ENCODE results near the gene CCDC28B.

The CCDC28B gene

DNA sequence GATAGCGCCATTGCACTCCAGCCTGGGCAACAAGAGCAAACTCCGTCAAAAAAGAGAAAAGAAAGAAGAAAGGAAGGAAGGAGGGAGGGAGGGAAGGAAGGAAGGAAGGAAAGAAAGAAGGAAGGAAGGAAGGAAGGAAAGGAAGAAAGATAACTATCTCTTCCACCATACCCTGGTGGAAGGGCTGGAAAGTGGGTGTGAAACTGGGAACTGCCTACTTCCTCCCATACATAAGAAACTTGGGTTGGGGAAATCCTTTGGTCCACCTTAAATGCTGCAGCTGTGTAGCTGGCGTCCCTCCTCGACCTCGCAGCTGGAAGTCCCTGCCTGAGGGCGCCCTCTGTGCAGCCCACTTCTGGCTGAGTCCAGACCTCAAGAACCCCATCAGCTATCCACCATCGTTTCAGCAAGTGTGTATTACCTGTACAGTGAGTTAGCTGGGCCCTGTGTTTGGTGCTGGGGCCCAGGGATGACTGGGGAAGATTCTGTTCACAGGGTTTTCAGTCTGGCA, 42.0 kb downstream of the CCDC28B start:
- peak in 2 of 3 donors; percentile 40 to 53 for DNase-seq
- Histone ChIP-seq H3K9me3 (ENCODE audit: control extremely low read depth in 1 of 5, control insufficient read depth in 4 of 5, insufficient read depth in 2 of 5, low read depth in 1 of 5, low read length in 4 of 5) (no peaks in the 10 kb centered on the region), H3K4me3 (ENCODE audit: control insufficient read depth in 1 of 7, extremely low read depth in 1 of 7, insufficient read depth in 4 of 7, low read depth in 2 of 7, low read length in 6 of 7) (no peak overlapping the region), H3K27me3 (replicated peaks in 2 of 5; ENCODE audit: control insufficient read depth in 4 of 5, insufficient read depth in 5 of 5, low read length in 4 of 5) (peaks cover 0 to 5% (median 0%) of the 10 kb centered on the region in 5 experiments), H3K27ac (ENCODE audit: insufficient read depth in 1 of 2, low read depth in 1 of 2, low read length in 2 of 2, poor library complexity in 1 of 2, severe bottlenecking in 2 of 2) (no peak overlapping the region), H3K4me1 (ENCODE audit: control extremely low read depth in 1 of 4, control insufficient read depth in 4 of 4, insufficient read depth in 4 of 4, low read length in 3 of 4) (peaks cover 1 to 34% (median 28%) of the 10 kb centered on the region in 4 experiments), H3K36me3 (ENCODE audit: control insufficient read depth in 4 of 4, insufficient read depth in 4 of 4, low read length in 3 of 4) (no peaks in the 10 kb centered on the region)
- 23% methylated on average over 5 of the region's 7 CpGs for WGBS (ENCODE audit: insufficient coverage)
- CTCF ChIA-PET = interaction anchor here (1.2 to 8.2 kb wide), 5 partner anchors 11 to 82 kb away, joined by 3 to 50 read pairs (median 3); no protein-coding TSS in a partner anchor
- POLR2A ChIA-PET = interaction anchor here (0.6 to 2.0 kb wide), 3 partner anchors 14 to 49 kb away, joined by 3 to 5 read pairs (median 5); partner anchors contain the start of gene HDAC1

DNA sequence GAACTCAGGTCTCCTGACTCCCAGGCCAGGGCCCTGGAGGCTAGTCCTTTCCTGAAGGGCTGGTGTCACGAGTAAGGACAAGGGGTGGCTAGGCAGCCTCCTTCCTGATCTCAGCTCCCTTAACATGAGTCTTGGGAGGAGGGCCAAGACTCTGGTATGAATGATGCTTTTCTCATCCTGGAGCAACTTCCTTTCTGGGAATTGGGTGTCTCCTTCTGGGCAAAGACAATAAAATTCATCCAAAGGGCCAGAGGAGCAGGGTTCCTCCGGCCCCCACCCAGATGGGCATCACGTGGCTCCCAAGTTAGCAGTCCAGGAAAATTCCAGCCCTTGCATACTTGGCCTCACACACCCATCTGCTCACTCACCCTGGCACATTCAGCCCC, 46.5 kb downstream of the CCDC28B start, which contains the start of gene FAM167B:
Gene FAM167B (plus strand): TSS at position 335 of the 386 bp plus-strand sequence. CDS start 200 bp downstream, outside the sequence.
- H3K27me3 ChIP-seq (replicated peaks in 2 of 5; ENCODE audit: control insufficient read depth in 4 of 5, insufficient read depth in 5 of 5, low read length in 4 of 5) = no peaks in the 10 kb centered on the region
- H3K9me3 ChIP-seq (ENCODE audit: control extremely low read depth in 1 of 5, control insufficient read depth in 4 of 5, insufficient read depth in 2 of 5, low read depth in 1 of 5, low read length in 4 of 5) = no peaks in the 10 kb centered on the region
- DNase-seq = no peak
- CTCF ChIA-PET = interaction anchor here (1.0 to 4.4 kb wide), 6 partner anchors 11 to 108 kb away, joined by 3 to 40 read pairs (median 8); no protein-coding TSS in a partner anchor
- H3K36me3 ChIP-seq (ENCODE audit: control insufficient read depth in 4 of 4, insufficient read depth in 4 of 4, low read length in 3 of 4) = no peaks in the 10 kb centered on the region
- POLR2A ChIA-PET = interaction anchor here (0.6 to 1.0 kb wide), 2 partner anchors 12 to 128 kb away, joined by 3 to 5 read pairs; no protein-coding TSS in a partner anchor
- peak within 1 kb of the TSS in 2 of 7 experiments; percentile 8 to 50 for H3K4me3 ChIP-seq (ENCODE audit: control insufficient read depth in 1 of 7, extremely low read depth in 1 of 7, insufficient read depth in 4 of 7, low read depth in 2 of 7, low read length in 6 of 7)
- WGBS (ENCODE audit: insufficient coverage) = 88% methylated on average over 3 of the region's 3 CpGs
- no peak within 1 kb of the TSS for H3K27ac ChIP-seq (ENCODE audit: insufficient read depth in 1 of 2, low read depth in 1 of 2, low read length in 2 of 2, poor library complexity in 1 of 2, severe bottlenecking in 2 of 2)
- H3K4me1 ChIP-seq (ENCODE audit: control extremely low read depth in 1 of 4, control insufficient read depth in 4 of 4, insufficient read depth in 4 of 4, low read length in 3 of 4) = peaks cover 11 to 58% (median 50%) of the 10 kb centered on the region in 4 experiments

DNA sequence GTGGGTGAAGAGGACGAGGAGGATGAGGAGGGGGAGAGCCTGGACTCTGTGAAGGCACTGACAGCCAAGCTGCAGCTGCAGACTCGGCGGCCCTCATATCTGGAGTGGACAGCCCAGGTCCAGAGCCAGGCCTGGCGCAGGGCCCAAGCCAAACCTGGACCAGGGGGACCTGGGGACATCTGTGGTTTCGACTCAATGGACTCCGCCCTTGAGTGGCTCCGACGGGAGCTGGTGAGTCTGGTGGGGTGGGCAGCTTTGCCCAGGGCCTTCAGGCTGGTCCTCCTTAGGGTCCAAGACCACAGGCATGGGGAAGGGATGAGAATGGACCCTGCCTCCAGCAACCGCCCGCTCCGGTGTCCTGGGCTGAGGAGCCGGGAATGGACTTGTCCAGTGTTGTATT, 47.1 kb downstream of the CCDC28B start:
- H3K4me1 ChIP-seq (ENCODE audit: control extremely low read depth in 1 of 4, control insufficient read depth in 4 of 4, insufficient read depth in 4 of 4, low read length in 3 of 4) = peaks cover 11 to 61% (median 56%) of the 10 kb centered on the region in 4 experiments
- no peaks in the 10 kb centered on the region for H3K36me3 ChIP-seq (ENCODE audit: control insufficient read depth in 4 of 4, insufficient read depth in 4 of 4, low read length in 3 of 4)
- ChIA-PET POLR2A (no interaction called here), CTCF (interaction anchor here (0.6 to 4.4 kb wide), 12 partner anchors 10 to 77 kb away, joined by 3 to 40 read pairs (median 7); partner anchors contain the start of gene HDAC1)
- no peak for DNase-seq
- no peaks in the 10 kb centered on the region for H3K9me3 ChIP-seq (ENCODE audit: control extremely low read depth in 1 of 5, control insufficient read depth in 4 of 5, insufficient read depth in 2 of 5, low read depth in 1 of 5, low read length in 4 of 5)
- no peak overlapping the region for H3K27ac ChIP-seq (ENCODE audit: insufficient read depth in 1 of 2, low read depth in 1 of 2, low read length in 2 of 2, poor library complexity in 1 of 2, severe bottlenecking in 2 of 2)
- WGBS (ENCODE audit: insufficient coverage) = 99% methylated on average over 11 of the region's 12 CpGs
- H3K4me3 ChIP-seq (ENCODE audit: control insufficient read depth in 1 of 7, extremely low read depth in 1 of 7, insufficient read depth in 4 of 7, low read depth in 2 of 7, low read length in 6 of 7) = no peak overlapping the region
- no peaks in the 10 kb centered on the region for H3K27me3 ChIP-seq (replicated peaks in 2 of 5; ENCODE audit: control insufficient read depth in 4 of 5, insufficient read depth in 5 of 5, low read length in 4 of 5)

DNA sequence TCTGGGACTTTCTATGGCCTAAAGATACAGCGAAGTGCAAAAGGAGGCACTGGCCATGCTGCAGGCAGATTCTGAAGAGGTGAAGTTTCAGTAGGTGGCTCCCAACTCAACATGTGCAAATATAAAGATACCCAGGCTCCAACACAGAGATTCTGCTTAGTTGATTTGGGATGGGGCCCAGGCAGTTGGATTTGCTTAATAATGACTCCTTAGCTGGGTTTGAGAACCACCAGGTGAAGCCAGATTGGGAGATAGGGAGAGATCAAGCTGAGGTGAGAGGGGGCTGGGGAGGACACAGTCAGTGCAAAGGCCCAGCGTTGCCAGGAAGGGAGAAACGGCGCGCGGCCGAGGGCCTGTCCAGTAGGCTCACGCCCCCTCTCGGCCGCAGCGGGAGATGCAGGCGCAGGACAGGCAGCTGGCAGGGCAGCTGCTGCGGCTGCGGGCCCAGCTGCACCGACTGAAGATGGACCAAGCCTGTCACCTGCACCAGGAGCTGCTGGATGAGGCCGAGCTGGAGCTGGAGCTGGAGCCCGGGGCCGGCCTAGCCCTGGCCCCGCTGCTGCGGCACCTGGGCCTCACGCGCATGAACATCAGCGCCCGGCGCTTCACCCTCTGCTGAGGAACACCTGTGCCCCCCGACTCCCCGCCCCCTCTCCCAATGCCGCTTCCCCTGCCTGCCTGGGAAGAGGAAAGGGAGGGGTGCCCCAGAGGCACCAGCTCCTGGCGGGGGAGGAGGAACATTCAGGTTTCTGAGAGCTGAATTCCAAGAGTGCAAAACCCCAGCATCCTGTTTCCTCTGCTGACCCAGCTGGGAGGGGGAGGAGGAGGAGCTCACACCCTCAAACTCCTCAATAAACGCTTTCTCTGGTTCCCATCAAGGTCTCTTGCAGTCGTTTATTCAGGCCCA, 47.8 kb downstream of the CCDC28B start:
- ChIA-PET CTCF (interaction anchor here (0.6 to 4.4 kb wide), 22 partner anchors 8 to 141 kb away, joined by 3 to 40 read pairs (median 4); partner anchors contain the start of genes HDAC1 and KPNA6), POLR2A (interaction anchor here (0.6 kb wide), 1 partner anchor 27 kb away, joined by 3 read pairs; no protein-coding TSS in a partner anchor)
- peaks cover 11 to 64% (median 59%) of the 10 kb centered on the region in 4 experiments for H3K4me1 ChIP-seq (ENCODE audit: control extremely low read depth in 1 of 4, control insufficient read depth in 4 of 4, insufficient read depth in 4 of 4, low read length in 3 of 4)
- H3K27me3 ChIP-seq (replicated peaks in 2 of 5; ENCODE audit: control insufficient read depth in 4 of 5, insufficient read depth in 5 of 5, low read length in 4 of 5) = no peaks in the 10 kb centered on the region
- no peak overlapping the region for H3K27ac ChIP-seq (ENCODE audit: insufficient read depth in 1 of 2, low read depth in 1 of 2, low read length in 2 of 2, poor library complexity in 1 of 2, severe bottlenecking in 2 of 2)
- H3K36me3 ChIP-seq (ENCODE audit: control insufficient read depth in 4 of 4, insufficient read depth in 4 of 4, low read length in 3 of 4) = no peaks in the 10 kb centered on the region
- peak; percentile 58 to 67 (median 64) for DNase-seq
- H3K9me3 ChIP-seq (ENCODE audit: control extremely low read depth in 1 of 5, control insufficient read depth in 4 of 5, insufficient read depth in 2 of 5, low read depth in 1 of 5, low read length in 4 of 5) = no peaks in the 10 kb centered on the region
- 9% methylated on average over 15 of the region's 31 CpGs for WGBS (ENCODE audit: insufficient coverage)
- peak overlapping the region in 3 of 7 experiments; percentile 50 to 54 (median 50) for H3K4me3 ChIP-seq (ENCODE audit: control insufficient read depth in 1 of 7, extremely low read depth in 1 of 7, insufficient read depth in 4 of 7, low read depth in 2 of 7, low read length in 6 of 7)

DNA sequence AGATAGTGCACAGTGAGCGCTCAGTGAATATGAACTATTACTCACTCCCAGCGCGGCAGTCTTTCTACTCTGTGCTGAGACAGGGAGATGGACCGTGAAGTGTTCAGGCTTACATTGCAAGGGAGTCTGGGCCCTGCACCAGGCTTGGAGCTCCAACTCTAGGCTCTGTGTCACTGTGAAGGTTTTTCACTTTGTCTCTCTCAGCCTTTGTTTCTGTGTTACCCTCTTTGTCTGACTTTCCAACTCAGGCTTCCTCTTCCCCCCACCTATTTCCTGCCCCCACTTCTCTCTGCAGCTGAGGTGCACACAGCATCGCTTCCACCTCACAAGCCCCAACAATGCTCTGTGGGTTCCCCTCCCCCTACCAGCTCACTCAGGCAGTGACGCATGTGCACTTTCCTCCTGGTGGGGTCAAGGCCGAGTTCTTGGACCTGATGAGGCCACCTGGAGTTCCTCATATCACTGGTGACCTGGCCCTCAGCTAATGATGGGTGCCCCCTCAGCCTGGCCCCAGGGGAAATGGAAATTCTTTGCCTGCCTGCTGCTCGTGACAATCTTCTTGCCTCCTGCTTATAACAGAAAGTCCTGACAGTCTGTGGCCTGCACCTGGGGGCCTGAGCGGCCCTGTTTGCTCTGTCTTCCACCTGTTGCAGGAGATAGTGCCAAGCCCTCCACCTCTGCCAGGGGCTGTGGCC, 49.6 kb downstream of the CCDC28B start:
- H3K27me3 ChIP-seq (replicated peaks in 2 of 5; ENCODE audit: control insufficient read depth in 4 of 5, insufficient read depth in 5 of 5, low read length in 4 of 5) = no peaks in the 10 kb centered on the region
- peaks cover 11 to 72% (median 65%) of the 10 kb centered on the region in 4 experiments for H3K4me1 ChIP-seq (ENCODE audit: control extremely low read depth in 1 of 4, control insufficient read depth in 4 of 4, insufficient read depth in 4 of 4, low read length in 3 of 4)
- H3K36me3 ChIP-seq (ENCODE audit: control insufficient read depth in 4 of 4, insufficient read depth in 4 of 4, low read length in 3 of 4) = no peaks in the 10 kb centered on the region
- ChIA-PET POLR2A (interaction anchor here (0.5 to 1.5 kb wide), 4 partner anchors 9 to 87 kb away, joined by 3 to 5 read pairs (median 4); partner anchors contain the start of gene HDAC1), CTCF (interaction anchor here (0.6 to 4.4 kb wide), 15 partner anchors 8 to 91 kb away, joined by 3 to 40 read pairs (median 9); partner anchors contain the start of gene HDAC1)
- DNase-seq = peak; percentile 73 to 91 (median 89)
- 16% methylated on average over 9 of the region's 9 CpGs for WGBS (ENCODE audit: insufficient coverage)
- peak overlapping the region in 5 of 7 experiments; percentile 34 to 62 (median 40) for H3K4me3 ChIP-seq (ENCODE audit: control insufficient read depth in 1 of 7, extremely low read depth in 1 of 7, insufficient read depth in 4 of 7, low read depth in 2 of 7, low read length in 6 of 7)
- H3K27ac ChIP-seq (ENCODE audit: insufficient read depth in 1 of 2, low read depth in 1 of 2, low read length in 2 of 2, poor library complexity in 1 of 2, severe bottlenecking in 2 of 2) = peak overlapping the region; percentile 26 to 70
- no peaks in the 10 kb centered on the region for H3K9me3 ChIP-seq (ENCODE audit: control extremely low read depth in 1 of 5, control insufficient read depth in 4 of 5, insufficient read depth in 2 of 5, low read depth in 1 of 5, low read length in 4 of 5)

DNA sequence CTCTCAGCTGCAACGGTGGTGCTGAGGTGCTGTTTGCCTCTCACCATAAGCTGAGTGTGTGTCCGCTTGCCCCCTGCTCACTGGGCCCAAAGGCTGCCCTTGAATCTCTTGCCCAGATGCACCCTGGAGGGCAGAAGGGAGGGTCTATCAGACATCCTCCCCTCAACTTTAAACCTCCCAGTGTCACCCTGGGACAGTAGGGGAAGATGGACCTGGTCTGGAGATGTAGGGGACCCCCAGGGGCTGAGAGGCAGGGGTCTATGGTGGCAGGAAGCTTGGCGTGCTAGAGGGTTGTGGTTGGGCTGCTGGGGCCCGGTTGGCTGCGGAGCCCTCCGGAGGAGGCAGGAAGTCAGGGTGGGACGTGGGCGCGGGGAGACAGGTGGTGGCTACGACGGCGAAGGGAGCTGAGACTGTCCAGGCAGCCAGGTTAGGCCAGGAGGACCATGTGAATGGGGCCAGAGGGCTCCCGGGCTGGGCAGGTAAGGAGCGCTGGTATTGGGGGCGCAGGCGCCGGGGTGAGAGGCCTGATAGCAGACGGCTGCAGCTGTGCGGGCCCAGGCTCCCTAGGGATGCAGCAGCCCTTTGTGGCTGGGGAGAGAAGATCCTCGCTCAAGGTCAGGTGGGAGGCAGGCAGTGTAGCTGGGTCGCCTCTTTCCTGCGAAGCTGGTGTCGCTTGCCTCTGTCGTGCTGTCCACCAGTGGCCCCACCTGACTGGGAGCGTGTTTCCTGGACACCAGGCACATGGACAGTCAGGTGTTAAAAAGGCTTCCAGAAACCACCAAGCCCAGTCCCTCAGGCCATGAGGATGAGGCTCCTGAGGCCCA, 50.7 kb downstream of the CCDC28B start, which contains the start of gene LCK:
Gene LCK (plus strand): TSS at position 373 of the 824 bp plus-strand sequence. CDS start 23,065 bp downstream, outside the sequence.
- H3K27me3 ChIP-seq (replicated peaks in 2 of 5; ENCODE audit: control insufficient read depth in 4 of 5, insufficient read depth in 5 of 5, low read length in 4 of 5) = no peaks in the 10 kb centered on the region
- CTCF ChIA-PET = interaction anchor here (0.6 to 4.4 kb wide), 7 partner anchors 9 to 149 kb away, joined by 3 to 40 read pairs (median 4); partner anchors contain the start of gene HDAC1
- peaks cover 11 to 72% (median 65%) of the 10 kb centered on the region in 4 experiments for H3K4me1 ChIP-seq (ENCODE audit: control extremely low read depth in 1 of 4, control insufficient read depth in 4 of 4, insufficient read depth in 4 of 4, low read length in 3 of 4)
- H3K9me3 ChIP-seq (ENCODE audit: control extremely low read depth in 1 of 5, control insufficient read depth in 4 of 5, insufficient read depth in 2 of 5, low read depth in 1 of 5, low read length in 4 of 5) = no peaks in the 10 kb centered on the region
- peak within 1 kb of the TSS; percentile 26 to 70 for H3K27ac ChIP-seq (ENCODE audit: insufficient read depth in 1 of 2, low read depth in 1 of 2, low read length in 2 of 2, poor library complexity in 1 of 2, severe bottlenecking in 2 of 2)
- DNase-seq = peak in 2 of 3 donors; percentile 53 to 64
- no peaks in the 10 kb centered on the region for H3K36me3 ChIP-seq (ENCODE audit: control insufficient read depth in 4 of 4, insufficient read depth in 4 of 4, low read length in 3 of 4)
- POLR2A ChIA-PET = no interaction called here
- WGBS (ENCODE audit: insufficient coverage) = 50% methylated on average over 22 of the region's 25 CpGs
- H3K4me3 ChIP-seq (ENCODE audit: control insufficient read depth in 1 of 7, extremely low read depth in 1 of 7, insufficient read depth in 4 of 7, low read depth in 2 of 7, low read length in 6 of 7) = peak within 1 kb of the TSS in 4 of 7 experiments; percentile 36 to 62 (median 50)
